H9 (cell line): Measurements from ENCODE around the gene MAEA. TPM values are rescaled to one million over a fixed set of nuclear protein-coding genes. Genes with fewer than 3 reads are reported as not detected.

Experiments
- DNase-seq: peaks from one replicate; pipeline ENCODE4 v3.0.0-alpha.2; 2017
- H2AFZ ChIP-seq: one replicate; pipeline ENCODE4 v1.6.1; 2013; ENCODE audit warnings: mild to moderate bottlenecking, low read length, control low read depth, moderate library complexity
- H2AK5ac ChIP-seq: 2 replicates; pipeline ENCODE4 v1.6.1; 2013; ENCODE audit warnings: low read length, control low read depth, mixed read lengths; ENCODE audit not compliant: insufficient read length
- H2BK120ac ChIP-seq: one replicate; pipeline ENCODE4 v1.6.1; 2013; ENCODE audit warnings: low read depth, mild to moderate bottlenecking, low read length, control low read depth, inconsistent platforms; ENCODE audit not compliant: poor library complexity, severe bottlenecking
- H2BK12ac ChIP-seq: 2 replicates; pipeline ENCODE4 v1.6.1; 2013; ENCODE audit warnings: low read length, control low read depth, mixed read lengths, low read depth; ENCODE audit not compliant: insufficient read length
- H2BK15ac ChIP-seq: 2 replicates; pipeline ENCODE4 v1.6.1; 2013; ENCODE audit warnings: low read depth, low read length, control low read depth
- H2BK20ac ChIP-seq: one replicate; pipeline ENCODE4 v1.6.1; 2013; ENCODE audit warnings: low read depth, mild to moderate bottlenecking, low read length, control low read depth, inconsistent platforms; ENCODE audit not compliant: poor library complexity, severe bottlenecking
- H2BK5ac ChIP-seq: 2 replicates; pipeline ENCODE4 v1.6.1; 2013; ENCODE audit warnings: low read length, control low read depth, mixed read lengths; ENCODE audit not compliant: insufficient read length
- H3K14ac ChIP-seq: 2 replicates; pipeline ENCODE4 v1.6.1; 2013; ENCODE audit warnings: low read length, control low read depth; ENCODE audit not compliant: insufficient read depth
- H3K18ac ChIP-seq: 2 replicates; pipeline ENCODE4 v1.6.1; 2013; ENCODE audit warnings: low read depth, mild to moderate bottlenecking, mixed read lengths, low read length, control low read depth; ENCODE audit not compliant: insufficient read length
- H3K23ac ChIP-seq: 2 replicates; pipeline ENCODE4 v1.6.1; 2013; ENCODE audit warnings: low read length, control low read depth, mixed read lengths, low read depth; ENCODE audit not compliant: insufficient read length
- H3K23me2 ChIP-seq: 2 replicates; pipeline ENCODE4 v1.6.1; 2013; ENCODE audit warnings: low read depth, mild to moderate bottlenecking, mixed read lengths, low read length, control low read depth; ENCODE audit not compliant: insufficient read length, poor library complexity, severe bottlenecking
- H3K27ac ChIP-seq: 2 replicates; pipeline ENCODE4 v1.5.1; 2013; ENCODE audit warnings: low read length, control low read depth, mixed read lengths, low read depth; ENCODE audit not compliant: insufficient read length
- H3K27me3 ChIP-seq: 2 replicates; pipeline ENCODE4 v1.6.1; 2013; ENCODE audit warnings: low read length, control low read depth, inconsistent platforms; ENCODE audit not compliant: insufficient read depth
- H3K4ac ChIP-seq: 2 replicates; pipeline ENCODE4 v1.6.1; 2013; ENCODE audit warnings: low read depth, mild to moderate bottlenecking, control low read depth, inconsistent platforms, low read length, moderate library complexity
- H3K4me1 ChIP-seq: 2 replicates; pipeline ENCODE4 v1.6.1; 2013; ENCODE audit warnings: low read length, control low read depth, inconsistent platforms; ENCODE audit not compliant: insufficient read depth
- H3K4me2 ChIP-seq: 2 replicates; pipeline ENCODE4 v1.6.1; 2013; ENCODE audit warnings: low read length, control low read depth, mixed read lengths; ENCODE audit not compliant: insufficient read length, insufficient read depth
- H3K56ac ChIP-seq: 2 replicates; pipeline ENCODE4 v1.6.1; 2013; ENCODE audit warnings: low read depth, mild to moderate bottlenecking, mixed read lengths, low read length, control low read depth; ENCODE audit not compliant: insufficient read length
- H3K79me1 ChIP-seq: 2 replicates; pipeline ENCODE4 v1.6.1; 2013; ENCODE audit warnings: low read depth, mild to moderate bottlenecking, moderate library complexity, low read length, control low read depth, inconsistent platforms; ENCODE audit not compliant: insufficient read depth, poor library complexity, severe bottlenecking
- H3K79me2 ChIP-seq: 2 replicates; pipeline ENCODE4 v1.6.1; 2013; ENCODE audit warnings: low read length, control low read depth, inconsistent platforms; ENCODE audit not compliant: insufficient read depth
- H3K9ac ChIP-seq: 2 replicates; pipeline ENCODE4 v1.6.1; 2013; ENCODE audit warnings: low read length, control low read depth, mixed read lengths; ENCODE audit not compliant: insufficient read length; ENCODE audit errors: extremely low read depth
- H3K9me3 ChIP-seq: one replicate; pipeline ENCODE4 v1.6.1; 2013; ENCODE audit warnings: low read depth, low read length, inconsistent platforms; ENCODE audit not compliant: control insufficient read depth
- H3T11ph ChIP-seq: one replicate; pipeline ENCODE4 v1.6.1; 2013; ENCODE audit warnings: mild to moderate bottlenecking, low read length, control low read depth, inconsistent platforms
- H4K20me1 ChIP-seq: one replicate; pipeline ENCODE4 v1.6.1; 2013; ENCODE audit not compliant: control insufficient read depth, insufficient read length, insufficient read depth
- H4K5ac ChIP-seq: 2 replicates; pipeline ENCODE4 v1.6.1; 2013; ENCODE audit warnings: low read depth, mild to moderate bottlenecking, mixed read lengths, low read length, control low read depth; ENCODE audit not compliant: insufficient read length
- H4K8ac ChIP-seq: replicated peaks from 2 replicates; pipeline ENCODE4 v1.6.1; 2013; ENCODE audit warnings: low read length, control low read depth, mixed read lengths, low read depth; ENCODE audit not compliant: insufficient read length
- H4K91ac ChIP-seq: 2 replicates; pipeline ENCODE4 v1.6.1; 2013; ENCODE audit warnings: low read depth, mild to moderate bottlenecking, moderate library complexity, mixed read lengths, low read length, control low read depth; ENCODE audit not compliant: insufficient read length
- H3K27ac Mint-ChIP-seq, 3 experiments: 2 replicates in 2 of 3; 3 replicates in 1 of 3; pipeline ENCODE4 v1.8.0; 2020 to 2021; ENCODE audit warnings: mixed read lengths in 3 of 3, mild to moderate bottlenecking in 1 of 3, moderate library complexity in 1 of 3
- H3K27me3 Mint-ChIP-seq: 2 replicates; pipeline ENCODE4 v1.8.0; 2021; ENCODE audit warnings: low read depth, mild to moderate bottlenecking, moderate library complexity, mixed read lengths
- H3K36me3 Mint-ChIP-seq, 3 experiments: 2 replicates in 2 of 3; 3 replicates in 1 of 3; pipeline ENCODE4 v1.8.0; 2020 to 2021; ENCODE audit warnings: low read depth in 3 of 3, mixed read lengths in 3 of 3; ENCODE audit not compliant: insufficient read depth in 1 of 3
- H3K4me1 Mint-ChIP-seq, 2 experiments: 2 replicates each; pipeline ENCODE4 v1.8.0; 2020; ENCODE audit warnings: mixed read lengths in 2 of 2
- H3K4me3 Mint-ChIP-seq, 2 experiments: 2 replicates in 1 of 2; 3 replicates in 1 of 2; pipeline ENCODE4 v1.8.0; 2020 to 2021; ENCODE audit warnings: mild to moderate bottlenecking in 2 of 2, mixed read lengths in 2 of 2, moderate library complexity in 1 of 2
- H3K9me3 Mint-ChIP-seq, 2 experiments: 2 replicates in 1 of 2; 3 replicates in 1 of 2; pipeline ENCODE4 v1.8.0; 2020; ENCODE audit warnings: mild to moderate bottlenecking in 2 of 2, mixed read lengths in 2 of 2, moderate library complexity in 1 of 2
- WGBS: extraction: QIAGEN DNeasy Blood & Tissue Kit; methylation state at CpG from one replicate; pipeline ENCODE4 v1.1.7; 2013; ENCODE audit warnings: missing lambda C conversion rate, low lambda C conversion rate, mixed read lengths; ENCODE audit not compliant: insufficient read length; ENCODE audit errors: extremely low coverage; 5-methylcytosine and 5-hydroxymethylcytosine counted together
- total RNA-seq: library from RNA; stranded (reverse); gene quantifications from 2 replicates; pipeline ENCODE4 v1.2.1, GENCODE V29; 2021
- TF ChIP-seq, protein P1 (sequence below): fragments of 200-600 bp; sonication (generic); conservative IDR thresholded peaks from 3 replicates; pipeline ENCODE4 v1.8.0; 2021; ENCODE audit warnings: antibody characterized with exemption, mild to moderate bottlenecking

MAEA gene
- total RNA-seq, 1 experiment from 2014 or later: 85.6 TPM

DNA sequence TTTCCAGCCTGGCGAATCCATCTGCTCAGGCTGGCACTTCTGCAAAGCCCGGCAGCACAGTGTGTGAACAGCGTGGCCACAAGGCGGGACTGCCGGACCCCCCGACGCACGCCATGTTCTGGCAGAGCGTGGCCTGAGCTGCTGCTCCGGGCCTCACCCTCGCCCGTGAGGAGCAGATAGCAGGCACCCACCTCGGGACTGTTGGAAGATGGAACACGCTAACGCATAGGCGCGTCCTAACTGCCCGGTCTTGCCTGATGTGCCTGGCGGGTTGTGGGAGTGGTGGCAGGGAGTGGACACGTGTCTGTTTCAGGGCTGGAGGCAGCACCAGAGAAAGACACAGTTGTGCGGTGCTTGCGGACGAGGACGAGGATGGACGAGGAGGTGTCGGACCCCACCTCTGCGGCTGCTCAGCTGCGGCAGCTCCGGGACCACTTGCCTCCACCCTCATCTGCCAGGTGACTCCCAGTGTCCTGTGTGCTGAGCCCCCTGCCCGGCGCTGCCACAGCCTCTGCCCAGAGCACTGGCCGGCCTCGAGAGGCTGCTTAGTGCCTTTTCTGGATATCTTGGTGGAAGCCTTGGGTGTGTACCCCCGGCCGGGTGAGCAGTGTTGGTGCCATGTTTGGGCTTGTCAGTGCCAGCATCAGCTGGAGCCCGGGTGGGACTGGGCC is 85.5 kb downstream of the MAEA start:
- Mint-ChIP-seq H3K36me3 (peaks cover 2 to 13% (median 10%) of the 10 kb centered on the region in 3 experiments; a peak in 5 of 7 replicates), H3K27ac (no peak overlapping the region), H3K27me3 (no peaks in the 10 kb centered on the region), H3K4me3 (no peak overlapping the region), H3K4me1 (no peaks in the 10 kb centered on the region), H3K9me3 (no peaks in the 10 kb centered on the region)
- DNase-seq: no peak
- Histone ChIP-seq H3K23ac (no peak overlapping the region), H2BK120ac (no peak overlapping the region), H4K91ac (no peak overlapping the region), H4K5ac (no peak overlapping the region), H3K9ac (no peak overlapping the region), H3K56ac (no peak overlapping the region), H3K23me2 (no peaks in the 10 kb centered on the region), H4K20me1 (peaks cover 3% of the 10 kb centered on the region), H3K9me3 (no peaks in the 10 kb centered on the region), H2BK20ac (no peak overlapping the region), H3K79me2 (no peaks in the 10 kb centered on the region), H2AFZ (no peak overlapping the region), H3K27me3 (no peaks in the 10 kb centered on the region), H4K8ac (no peak overlapping the region), H3T11ph (no peak overlapping the region), H3K79me1 (no peaks in the 10 kb centered on the region), H3K27ac (no peak overlapping the region), H3K4ac (no peak overlapping the region), H2BK15ac (no peak overlapping the region), H2BK5ac (no peak overlapping the region), H3K14ac (no peak overlapping the region), H3K4me2 (no peak overlapping the region), H2BK12ac (no peak overlapping the region), H2AK5ac (no peak overlapping the region), H3K18ac (no peak overlapping the region), H3K4me1 (no peaks in the 10 kb centered on the region)
- TF ChIP-seq, protein P1, sequence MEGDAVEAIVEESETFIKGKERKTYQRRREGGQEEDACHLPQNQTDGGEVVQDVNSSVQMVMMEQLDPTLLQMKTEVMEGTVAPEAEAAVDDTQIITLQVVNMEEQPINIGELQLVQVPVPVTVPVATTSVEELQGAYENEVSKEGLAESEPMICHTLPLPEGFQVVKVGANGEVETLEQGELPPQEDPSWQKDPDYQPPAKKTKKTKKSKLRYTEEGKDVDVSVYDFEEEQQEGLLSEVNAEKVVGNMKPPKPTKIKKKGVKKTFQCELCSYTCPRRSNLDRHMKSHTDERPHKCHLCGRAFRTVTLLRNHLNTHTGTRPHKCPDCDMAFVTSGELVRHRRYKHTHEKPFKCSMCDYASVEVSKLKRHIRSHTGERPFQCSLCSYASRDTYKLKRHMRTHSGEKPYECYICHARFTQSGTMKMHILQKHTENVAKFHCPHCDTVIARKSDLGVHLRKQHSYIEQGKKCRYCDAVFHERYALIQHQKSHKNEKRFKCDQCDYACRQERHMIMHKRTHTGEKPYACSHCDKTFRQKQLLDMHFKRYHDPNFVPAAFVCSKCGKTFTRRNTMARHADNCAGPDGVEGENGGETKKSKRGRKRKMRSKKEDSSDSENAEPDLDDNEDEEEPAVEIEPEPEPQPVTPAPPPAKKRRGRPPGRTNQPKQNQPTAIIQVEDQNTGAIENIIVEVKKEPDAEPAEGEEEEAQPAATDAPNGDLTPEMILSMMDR: no peak
- WGBS: no CpG with 5 or more reads among the region's 36 CpGs
